Right forelimb (tissue), 1 donor: ENCODE results near the gene TMEM97.

Experiments
- DNase-seq: peaks from one replicate; pipeline ENCODE4 v3.0.0-alpha.2; 2018

Gene TMEM97

GRCh38 chr17:28317099-28317965 lies 1.7 kb upstream of the TMEM97 start:
- DNase-seq = no peak

- DNase-seq = no peak
Measured at GRCh38 chr17:28317966-28318758, 838 bp upstream of the TMEM97 start.

GRCh38 chr17:28319598-28319935 lies 567 bp downstream of the TMEM97 start:
- DNase-seq = no peak

GRCh38 chr17:28320215-28321061 lies 1.4 kb downstream of the TMEM97 start:
- no peak for DNase-seq

GRCh38 chr17:28324267-28324745 lies 5.3 kb downstream of the TMEM97 start:
- no peak for DNase-seq

GRCh38 chr17:28324781-28325180 lies 5.8 kb downstream of the TMEM97 start:
- no peak for DNase-seq

GRCh38 chr17:28325211-28325610 lies 6.2 kb downstream of the TMEM97 start:
- no peak for DNase-seq

GRCh38 chr17:28326114-28326513 lies 7.1 kb downstream of the TMEM97 start:
- DNase-seq = no peak

GRCh38 chr17:28327031-28327607 lies 8.1 kb downstream of the TMEM97 start:
- no peak for DNase-seq

- DNase-seq = no peak
Measured at GRCh38 chr17:28327709-28328108, 8.7 kb downstream of the TMEM97 start.

- no peak for DNase-seq
Measured at GRCh38 chr17:28328325-28328724, 9.3 kb downstream of the TMEM97 start.

GRCh38 chr17:28330671-28331070 lies 11.7 kb downstream of the TMEM97 start:
- DNase-seq = no peak

GRCh38 chr17:28331891-28332420 lies 13.0 kb downstream of the TMEM97 start:
- no peak for DNase-seq

GRCh38 chr17:28333083-28333746 lies 14.2 kb downstream of the TMEM97 start:
- DNase-seq = no peak

GRCh38 chr17:28334171-28334570 lies 15.2 kb downstream of the TMEM97 start:
- no peak for DNase-seq

- no peak for DNase-seq
Measured at GRCh38 chr17:28334666-28335200, 15.7 kb downstream of the TMEM97 start.

GRCh38 chr17:28335201-28335958 lies 16.4 kb downstream of the TMEM97 start, which contains the start of the genes IFT20 and TNFAIP1:
IFT20 (minus strand) TSS chr17:28335472; CDS start chr17:28331985, 3,487 bp downstream.
TNFAIP1 (plus strand) TSS chr17:28335761; CDS start chr17:28339522, 3,761 bp downstream.
- DNase-seq = peak; percentile 99

- DNase-seq = peak; percentile 65
Measured at GRCh38 chr17:28335959-28336871, 17.2 kb downstream of the TMEM97 start.

- no peak for DNase-seq
Measured at GRCh38 chr17:28338056-28338768, 19.2 kb downstream of the TMEM97 start.
